ENCODE results near the gene NGFR.

DNA sequence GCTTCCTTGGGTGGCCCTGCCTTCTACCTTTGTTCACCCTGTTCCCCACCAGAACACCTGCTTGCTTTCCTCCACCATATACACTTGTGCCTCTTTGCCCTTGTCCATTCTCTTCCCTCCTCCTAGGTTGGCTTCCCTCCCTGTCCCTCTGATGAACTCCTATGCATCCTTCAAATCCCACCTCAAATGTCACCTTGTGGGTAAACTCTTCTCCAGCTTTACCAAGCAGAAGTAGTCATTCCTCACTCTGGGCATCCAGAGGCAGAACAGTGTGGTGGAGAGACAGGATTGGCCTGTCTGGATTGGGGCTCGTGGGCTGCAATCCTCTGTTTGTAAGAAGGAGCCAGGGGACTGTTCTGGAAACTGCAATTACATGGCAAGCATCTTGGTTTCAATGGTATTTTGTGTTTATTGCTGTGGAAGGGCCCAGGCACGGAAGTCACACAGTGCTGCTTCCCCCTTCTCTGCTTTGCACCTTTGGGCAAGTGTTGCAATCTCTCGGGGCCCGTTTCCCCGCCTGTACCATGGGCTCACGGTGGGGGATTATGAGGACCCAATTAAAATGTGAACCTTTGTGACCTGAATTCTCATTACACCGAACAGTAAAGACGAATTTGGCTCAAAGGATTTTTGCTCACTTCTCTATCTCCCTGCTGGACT, 58.7 kb downstream of the NGFR start:
- TF ChIP-seq SUZ12 (IDR thresholded peaks at IDR 0.05; ENCODE audit: extremely low read depth, insufficient read depth, insufficient read length): no peak
- TF ChIP-seq YY1 (IDR thresholded peaks at IDR 0.05; ENCODE audit: insufficient read depth, insufficient read length): no peak

Data from NT2/D1 (cell line).